Measurements from ENCODE around the gene DCN.

DNA sequence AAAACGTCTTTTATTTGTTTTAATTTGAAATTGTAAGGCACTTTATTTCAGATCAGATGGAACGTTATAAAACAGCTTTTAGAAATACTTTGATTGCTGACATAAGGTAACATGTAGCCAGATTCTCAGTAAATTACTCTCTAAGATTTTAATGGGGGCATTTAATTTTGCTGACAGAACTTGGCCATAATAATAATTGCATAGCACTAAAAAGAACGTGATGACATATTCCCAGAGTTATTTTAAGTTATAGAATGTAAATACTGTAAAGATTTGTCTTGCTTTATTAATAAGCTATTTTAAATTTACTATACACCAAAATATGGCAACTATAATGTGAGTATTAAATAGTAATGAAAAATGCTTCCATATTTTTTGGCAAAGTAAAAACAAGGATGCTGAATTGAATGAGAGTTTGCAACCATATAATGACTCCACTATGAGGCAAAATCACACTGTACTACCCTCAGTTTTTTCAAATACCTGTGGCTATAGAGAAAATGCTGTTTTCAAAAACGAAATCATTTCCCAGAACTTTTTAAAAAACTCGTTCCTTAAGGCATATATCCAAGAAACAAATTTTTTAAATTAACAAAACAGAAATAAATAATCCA, 72.2 kb downstream of the DCN start:
- TF ChIP-seq POLR2A (IDR thresholded peaks at IDR 0.05; ENCODE audit: low read depth, low read length) (no peak), TAF1 (IDR thresholded peaks at IDR 0.05; ENCODE audit: borderline replicate concordance, low read depth, low read length) (no peak), POLR2AphosphoS5 (IDR thresholded peaks at IDR 0.05; ENCODE audit: low read depth, low read length) (no peak)

Data from GM12892 (cell line).